Muscle of leg (tissue), 16 donors: Measurements from ENCODE around the gene NBPF12. TPM values are rescaled to one million over a fixed set of nuclear protein-coding genes. Genes with fewer than 3 reads are reported as not detected.
"Not testable (repeated sequence)": the region's sequence is repeated elsewhere in the genome, so short reads cannot be mapped to it uniquely, and the experiment has no call there.

Source experiments
- DNase-seq: peaks from one replicate; pipeline ENCODE4 v3.0.0; 2013
- H3K27ac ChIP-seq: one replicate; pipeline ENCODE4 v1.5.1; 2013; ENCODE audit warnings: mild to moderate bottlenecking, low read length, control low read depth
- H3K27me3 ChIP-seq: one replicate; pipeline ENCODE4 v1.6.1; 2013; ENCODE audit warnings: low read length; ENCODE audit not compliant: control insufficient read depth, insufficient read depth
- H3K36me3 ChIP-seq: one replicate; pipeline ENCODE4 v1.6.1; 2013; ENCODE audit warnings: low read length; ENCODE audit not compliant: control insufficient read depth, insufficient read depth
- H3K4me1 ChIP-seq: one replicate; pipeline ENCODE4 v1.6.1; 2013; ENCODE audit warnings: low read length; ENCODE audit not compliant: control insufficient read depth, insufficient read depth
- H3K4me3 ChIP-seq: one replicate; pipeline ENCODE4 v1.5.1; 2013; ENCODE audit warnings: low read length, control low read depth
- H3K9me3 ChIP-seq: replicated peaks from 2 replicates; pipeline ENCODE4 v1.6.1; 2013; ENCODE audit warnings: low read depth, low read length; ENCODE audit not compliant: control insufficient read depth
- WGBS: methylation state at CpG from one replicate; pipeline ENCODE4 v1.1.5; 2013; ENCODE audit warnings: missing lambda C conversion rate; ENCODE audit not compliant: insufficient coverage; 5-methylcytosine and 5-hydroxymethylcytosine counted together
- long read RNA-seq, 11 donors: transcript quantifications; one replicate each; lab custom pipeline, GENCODE V29; 2026
- polyA plus RNA-seq, 8 donors: library from polyadenylated mRNA; unstranded; fragments of 120-200 nt; gene quantifications; one replicate each; pipeline versions ENCODE4 v1.2.1 to v1.2.3, GENCODE V29; 2013; ENCODE audit warnings: inconsistent platforms in 1 of 8, low replicate concordance in 1 of 8; ENCODE audit not compliant: insufficient read length in 8 of 8, insufficient read depth in 1 of 8
- total RNA-seq: library from RNA; stranded (reverse); fragments of 120-200 nt; gene quantifications from one replicate; pipeline ENCODE4 v1.2.4, GENCODE V29; 2013

Gene NBPF12, protein sequence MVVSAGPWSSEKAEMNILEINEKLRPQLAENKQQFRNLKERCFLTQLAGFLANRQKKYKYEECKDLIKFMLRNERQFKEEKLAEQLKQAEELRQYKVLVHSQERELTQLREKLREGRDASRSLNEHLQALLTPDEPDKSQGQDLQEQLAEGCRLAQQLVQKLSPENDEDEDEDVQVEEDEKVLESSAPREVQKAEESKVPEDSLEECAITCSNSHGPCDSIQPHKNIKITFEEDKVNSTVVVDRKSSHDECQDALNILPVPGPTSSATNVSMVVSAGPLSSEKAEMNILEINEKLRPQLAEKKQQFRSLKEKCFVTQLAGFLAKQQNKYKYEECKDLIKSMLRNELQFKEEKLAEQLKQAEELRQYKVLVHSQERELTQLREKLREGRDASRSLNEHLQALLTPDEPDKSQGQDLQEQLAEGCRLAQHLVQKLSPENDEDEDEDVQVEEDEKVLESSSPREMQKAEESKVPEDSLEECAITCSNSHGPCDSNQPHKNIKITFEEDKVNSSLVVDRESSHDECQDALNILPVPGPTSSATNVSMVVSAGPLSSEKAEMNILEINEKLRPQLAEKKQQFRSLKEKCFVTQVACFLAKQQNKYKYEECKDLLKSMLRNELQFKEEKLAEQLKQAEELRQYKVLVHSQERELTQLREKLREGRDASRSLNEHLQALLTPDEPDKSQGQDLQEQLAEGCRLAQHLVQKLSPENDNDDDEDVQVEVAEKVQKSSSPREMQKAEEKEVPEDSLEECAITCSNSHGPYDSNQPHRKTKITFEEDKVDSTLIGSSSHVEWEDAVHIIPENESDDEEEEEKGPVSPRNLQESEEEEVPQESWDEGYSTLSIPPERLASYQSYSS (N-terminal part only)
- 14.6 TPM for total RNA-seq
- polyA plus RNA-seq, result 10 to 100 TPM in 6 of 8 donors, 1 to 10 TPM in 2; 8.7 to 16.8 (median 12.1) TPM
- long read RNA-seq, donor 1, result 0 reads
- long read RNA-seq, donor 2, result 0 reads
- long read RNA-seq, donor 3, partial matches to known transcripts, result 9 of 9 reads
- long read RNA-seq, donor 3, other reads (novel, unspliced or antisense), result 0 of 9 reads
- long read RNA-seq, donor 4, result 0 reads
- long read RNA-seq, donor 5, result 0 reads
- long read RNA-seq, donor 6, partial matches to known transcripts, result 5 of 5 reads
- long read RNA-seq, donor 6, other reads (novel, unspliced or antisense), result 0 of 5 reads
- long read RNA-seq, donor 7, result 0 reads
- long read RNA-seq, donor 8, result 0 reads
- long read RNA-seq, donor 9, result 0 reads
- long read RNA-seq, donor 10, result 0 reads
- long read RNA-seq, donor 11, result 0 reads

DNA sequence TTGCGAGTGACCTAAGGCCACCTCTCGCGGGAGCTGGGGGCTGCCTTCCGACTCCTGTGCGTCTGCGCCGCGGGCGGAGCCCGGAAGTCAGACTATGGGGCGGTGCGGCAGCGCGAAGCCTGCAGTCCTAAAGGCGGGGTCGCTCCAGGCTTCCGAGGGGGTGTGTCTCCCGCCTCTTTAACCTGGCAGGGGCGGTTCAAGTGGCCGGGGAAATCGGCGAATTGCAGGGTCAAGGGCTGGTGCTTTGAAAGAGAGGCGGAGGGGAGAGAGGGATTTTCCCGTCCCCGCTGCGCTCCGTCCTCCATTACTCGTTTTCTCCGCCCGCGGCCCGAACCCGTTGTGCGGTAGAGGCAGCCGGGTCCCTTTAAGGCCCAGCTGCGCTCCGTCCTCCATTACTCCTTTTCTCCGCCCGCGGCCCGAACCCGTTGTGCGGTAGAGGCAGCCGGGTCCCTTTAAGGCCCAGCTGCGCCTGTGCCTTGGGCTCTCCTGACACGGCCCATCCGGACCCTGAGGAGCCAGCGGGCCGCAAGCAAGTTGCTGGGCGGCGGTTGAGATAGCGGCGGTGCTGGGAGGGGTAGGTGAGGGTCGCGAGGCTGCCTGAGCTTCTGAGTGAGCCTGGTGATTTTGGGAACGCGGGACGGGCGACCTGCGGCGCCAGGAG is at the start of gene NBPF12:
NBPF12 (plus strand) TSS at position 83 of the 661 bp plus-strand sequence. CDS start 21,820 bp downstream, outside the sequence.
- H3K36me3 ChIP-seq, H3K4me1 ChIP-seq, H3K9me3 ChIP-seq, H3K27me3 ChIP-seq: not testable (repeated sequence)
- H3K4me3 ChIP-seq, result peak within 1 kb of the TSS; percentile 62
- H3K27ac ChIP-seq, result peak within 1 kb of the TSS; percentile 83
- peak; percentile 91 for DNase-seq
- under 1% methylated on average over 37 of the region's 61 CpGs for WGBS

- H3K27ac ChIP-seq, H3K9me3 ChIP-seq, DNase-seq, H3K36me3 ChIP-seq, H3K4me3 ChIP-seq, H3K4me1 ChIP-seq, H3K27me3 ChIP-seq: not testable (repeated sequence)
- no CpG with 5 or more reads among the region's 4 CpGs for WGBS
These were observed 46.8 kb upstream of the NBPF12 start for GRCh38 chr1:146891355-146891754.

DNA sequence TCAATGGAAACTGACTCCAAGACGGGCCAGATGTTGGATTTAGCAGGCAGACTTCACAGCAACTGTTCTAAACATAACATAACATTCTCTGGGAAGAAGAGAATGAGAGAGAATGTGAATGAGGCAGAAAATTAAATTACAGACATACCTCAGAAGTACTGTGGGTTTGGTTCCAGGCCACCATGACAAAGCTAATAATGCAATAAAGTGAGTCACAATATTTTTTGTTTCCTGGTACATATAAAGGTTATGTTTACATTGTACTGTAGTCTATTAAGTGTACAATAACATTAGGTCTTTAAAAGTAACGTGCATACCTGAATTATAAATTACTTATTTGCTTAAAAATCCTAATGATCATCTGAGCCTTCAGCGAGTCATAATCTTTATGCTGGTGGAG is 45.8 kb upstream of the NBPF12 start:
- not testable (repeated sequence) for H3K4me3 ChIP-seq, H3K27me3 ChIP-seq, DNase-seq, H3K9me3 ChIP-seq, H3K27ac ChIP-seq, H3K4me1 ChIP-seq, H3K36me3 ChIP-seq
- whole genome bisulfite sequencing, result no CpG with 5 or more reads among the region's 3 CpGs

GRCh38 chr1:146907565-146908261 is 30.4 kb upstream of the NBPF12 start:
- not testable (repeated sequence) for H3K4me3 ChIP-seq, H3K9me3 ChIP-seq, DNase-seq, H3K4me1 ChIP-seq, H3K27ac ChIP-seq, H3K27me3 ChIP-seq, H3K36me3 ChIP-seq
- WGBS, result no CpG with 5 or more reads among the region's 8 CpGs

DNA sequence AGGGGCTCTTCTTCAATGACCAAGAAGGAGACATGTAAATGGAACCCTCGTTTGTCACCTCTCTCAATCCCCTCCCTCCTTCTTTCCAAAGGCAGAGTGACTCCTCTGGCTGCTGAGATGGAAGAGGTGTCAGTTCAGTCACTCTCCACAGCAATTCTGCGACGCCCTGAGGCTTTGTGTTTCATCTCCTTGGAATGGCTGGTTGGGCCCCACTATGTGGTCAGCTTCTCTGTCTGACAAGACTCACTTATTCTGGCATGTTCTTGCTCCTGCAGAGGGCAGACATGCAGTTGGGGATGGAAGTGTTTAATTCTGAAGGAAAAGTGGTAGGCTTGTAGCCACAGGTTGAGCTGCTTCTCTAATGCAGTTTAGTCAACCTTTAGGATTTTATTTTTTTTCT is 25.1 kb upstream of the NBPF12 start:
- not testable (repeated sequence) for H3K36me3 ChIP-seq, H3K4me1 ChIP-seq, H3K4me3 ChIP-seq, H3K9me3 ChIP-seq, DNase-seq, H3K27ac ChIP-seq, H3K27me3 ChIP-seq
- WGBS, result 10% methylated on average over 2 of the region's 3 CpGs

DNA sequence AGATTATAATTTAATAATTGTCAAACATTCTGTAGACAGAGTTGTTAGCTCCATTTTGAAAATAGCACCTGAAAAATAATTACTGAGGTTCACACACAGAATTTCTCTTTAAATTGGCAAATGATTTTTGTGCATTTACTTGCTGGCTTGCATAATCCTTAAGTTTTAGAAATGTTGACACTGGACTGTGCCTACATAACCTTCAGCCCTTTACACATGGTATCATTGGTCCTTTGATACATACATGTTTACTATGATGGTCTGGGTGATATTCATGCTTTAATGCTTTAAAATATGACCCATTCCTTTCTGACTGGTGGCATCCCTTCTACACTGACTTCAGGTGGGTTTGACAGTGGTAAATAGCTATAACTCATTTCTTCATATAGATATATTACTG is 17.3 kb upstream of the NBPF12 start:
- H3K9me3 ChIP-seq, H3K4me3 ChIP-seq, H3K27ac ChIP-seq, H3K4me1 ChIP-seq, H3K36me3 ChIP-seq, H3K27me3 ChIP-seq, DNase-seq: not testable (repeated sequence)

GRCh38 chr1:146922614-146923013 is 15.5 kb upstream of the NBPF12 start:
- not testable (repeated sequence) for H3K4me1 ChIP-seq, H3K9me3 ChIP-seq, H3K27me3 ChIP-seq, H3K4me3 ChIP-seq, H3K27ac ChIP-seq, H3K36me3 ChIP-seq, DNase-seq
- no CpG with 5 or more reads among the region's 1 CpG for WGBS

DNA sequence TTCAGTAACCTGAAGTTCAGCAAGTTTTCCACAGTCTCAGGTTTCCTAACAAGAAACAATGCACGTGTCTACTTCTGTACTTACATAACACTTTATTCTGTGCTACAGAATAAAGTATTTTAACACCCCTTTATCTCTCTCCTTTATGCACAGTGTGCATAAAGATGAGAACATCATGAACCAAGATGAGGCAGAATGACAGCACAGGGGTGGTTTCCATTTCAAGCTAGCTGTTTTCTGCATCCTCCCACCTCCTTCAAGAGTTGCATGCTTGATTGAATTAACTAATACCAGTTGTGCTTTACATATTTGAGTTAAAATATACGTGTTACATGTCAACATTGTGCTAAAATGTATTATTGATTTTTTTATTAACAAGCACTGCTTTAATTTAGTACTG is 14.0 kb upstream of the NBPF12 start:
- not testable (repeated sequence) for H3K27me3 ChIP-seq, H3K9me3 ChIP-seq, H3K4me1 ChIP-seq, DNase-seq, H3K4me3 ChIP-seq, H3K27ac ChIP-seq, H3K36me3 ChIP-seq
- WGBS, result no CpG with 5 or more reads among the region's 2 CpGs

- H3K9me3 ChIP-seq, H3K27me3 ChIP-seq, H3K36me3 ChIP-seq, H3K4me3 ChIP-seq, H3K4me1 ChIP-seq, DNase-seq, H3K27ac ChIP-seq: not testable (repeated sequence)
- no CpG with 5 or more reads among the region's 2 CpGs for WGBS
These were observed 11.7 kb upstream of the NBPF12 start for GRCh38 chr1:146926413-146926812.
